ENCODE measurements around the gene HOXA9.

Gene HOXA9

GRCh38 chr7:27153526-27153925, 11.8 kb downstream of the HOXA9 start:
- DNase-seq (ENCODE audit: low read depth in 2 of 2): no peak

- no peak for DNase-seq (ENCODE audit: low read depth in 2 of 2)
Measured at GRCh38 chr7:27152816-27153442, 12.4 kb downstream of the HOXA9 start.

- no peak for DNase-seq (ENCODE audit: low read depth in 2 of 2)
Measured at GRCh38 chr7:27151931-27152815, 13.2 kb downstream of the HOXA9 start, which contains the start of gene HOXA3. HOXA3 (minus strand) TSS chr7:27152583; CDS start chr7:27110640, 41,943 bp downstream.

- no peak for DNase-seq (ENCODE audit: low read depth in 2 of 2)
Measured at GRCh38 chr7:27151341-27151930, 13.9 kb downstream of the HOXA9 start.

GRCh38 chr7:27150568-27151340, 14.6 kb downstream of the HOXA9 start:
- peak; percentile 47 to 67 for DNase-seq (ENCODE audit: low read depth in 2 of 2)

GRCh38 chr7:27149842-27150567, 15.3 kb downstream of the HOXA9 start:
- DNase-seq (ENCODE audit: low read depth in 2 of 2): no peak

GRCh38 chr7:27148756-27149641, 16.3 kb downstream of the HOXA9 start:
- no peak for DNase-seq (ENCODE audit: low read depth in 2 of 2)

- no peak for DNase-seq (ENCODE audit: low read depth in 2 of 2)
Measured at GRCh38 chr7:27148031-27148755, 17.1 kb downstream of the HOXA9 start.

- no peak for DNase-seq (ENCODE audit: low read depth in 2 of 2)
Measured at GRCh38 chr7:27147199-27148030, 17.9 kb downstream of the HOXA9 start, which contains the start of gene HOXA6. HOXA6 (minus strand) TSS chr7:27147774; CDS start chr7:27147749, 25 bp downstream.

GRCh38 chr7:27146491-27147198, 18.7 kb downstream of the HOXA9 start:
- DNase-seq (ENCODE audit: low read depth in 2 of 2): no peak

GRCh38 chr7:27145914-27146412, 19.4 kb downstream of the HOXA9 start:
- DNase-seq (ENCODE audit: low read depth in 2 of 2): no peak

- DNase-seq (ENCODE audit: low read depth in 2 of 2): no peak
Measured at GRCh38 chr7:27145165-27145913, 20.0 kb downstream of the HOXA9 start.

GRCh38 chr7:27144781-27145164, 20.6 kb downstream of the HOXA9 start:
- DNase-seq (ENCODE audit: low read depth in 2 of 2): no peak

- DNase-seq (ENCODE audit: low read depth in 2 of 2): no peak
Measured at GRCh38 chr7:27143950-27144780, 21.2 kb downstream of the HOXA9 start.

- DNase-seq (ENCODE audit: low read depth in 2 of 2): no peak
Measured at GRCh38 chr7:27143023-27143949, 22.1 kb downstream of the HOXA9 start, which contains the start of gene HOXA5. HOXA5 (minus strand) TSS chr7:27143681; CDS start chr7:27143607, 74 bp downstream.
